Psoas muscle (tissue), 8 donors: ENCODE measurements around the gene CDH1. TPM values are rescaled to one million over a fixed set of nuclear protein-coding genes. Genes with fewer than 3 reads are reported as not detected.

ENCODE experiments used
- ATAC-seq, 4 donors: fragments of 200-7000 bp; cut with Tn5 transposase; one replicate each; pipeline ENCODE4 v1.9.1; 2020; ENCODE audit warnings: moderate library complexity in 3 of 4, mild to moderate bottlenecking in 2 of 4
- DNase-seq, 2 donors: peaks; one replicate each; pipeline ENCODE4 v3.0.0-alpha.2; 2020
- H3K27ac ChIP-seq: fragments of 200-600 bp; one replicate; pipeline ENCODE4 v1.8.0; 2022
- H3K27me3 ChIP-seq, 3 donors: fragments of 200-600 bp in 1 of 3; one replicate each; pipeline versions ENCODE4 v1.6.1 to v1.8.0; 2013 to 2022; ENCODE audit warnings: low read length in 2 of 3, mild to moderate bottlenecking in 2 of 3, moderate library complexity in 1 of 3; ENCODE audit not compliant: insufficient read depth in 3 of 3
- H3K36me3 ChIP-seq, 2 donors: fragments of 200-600 bp in 1 of 2; one replicate each; pipeline versions ENCODE4 v1.6.1 to v1.8.0; 2013 to 2022; ENCODE audit warnings: low read depth in 1 of 2, mild to moderate bottlenecking in 1 of 2, moderate library complexity in 1 of 2; ENCODE audit not compliant: insufficient read depth in 1 of 2
- H3K4me1 ChIP-seq: fragments of 200-600 bp; one replicate; pipeline ENCODE4 v1.8.0; 2022
- H3K4me3 ChIP-seq: fragments of 200-600 bp; one replicate; pipeline ENCODE4 v1.8.0; 2022; ENCODE audit warnings: mild to moderate bottlenecking
- H3K9me3 ChIP-seq: fragments of 200-600 bp; one replicate; pipeline ENCODE4 v1.8.0; 2022
- CTCF ChIP-seq: fragments of 200-600 bp; IDR thresholded peaks from one replicate; pipeline ENCODE4 v1.8.0; 2022; ENCODE audit warnings: antibody characterized with exemption
- WGBS, 3 donors: extraction: QIAGEN DNeasy Blood & Tissue Kit; methylation state at CpG; one replicate each; pipeline versions ENCODE4 v1.1.6 to v1.1.7; 2013; 5-methylcytosine and 5-hydroxymethylcytosine counted together
- intact Hi-C, 2 donors: fragments of 100-400 bp; cut with DNase I; formaldehyde crosslinking; loops; one replicate each; pipeline versions ENCODE4 v1.11.0 to v1.14.2; 2022
- polyA plus RNA-seq, 3 donors: library from polyadenylated mRNA; stranded (reverse); fragments of 200-250 nt; gene quantifications; one replicate each; pipeline ENCODE4 v1.2.3, GENCODE V29; 2013
- total RNA-seq, 4 donors: library from RNA; stranded (reverse); fragmentation: NEBNext Ultra II Directional in 2 of 4; extraction: Animal tissue kit (Norgen Biotek cat#: 25700) in 2 of 4; gene quantifications; one replicate each; pipeline versions ENCODE4 v1.2.1 to v1.2.4, GENCODE V29; 2021 to 2023
- donor health status: healthy with polysubstance abuse.
- donor health status: DM: no; HTN: no; CAD: no; lungs with moderate emphysema.
- donor health status: Bipolar disorder and iron deficiency.
- donor health status: healthy.
- donor health status: DM: yes; HTN: yes; CAD: no.
- donor health status: DM: no; HTN: no; CAD: no.
- donor health status: DM: no; HTN: no; CAD: no.
- donor health status: DM: yes; HTN: yes; CAD: no.

CDH1 gene
- total and polyA plus RNA-seq, 7 donors: 0.04 to 0.63 (median 0.09) TPM; not detected in 2

- Histone ChIP-seq H3K4me3 (no peak overlapping the region), H3K4me1 (no peaks in the 10 kb centered on the region), H3K27ac (no peak overlapping the region), H3K9me3 (no peaks in the 10 kb centered on the region), H3K36me3 (no peaks in the 10 kb centered on the region), H3K27me3 (peaks cover 0 to 2% (median 0%) of the 10 kb centered on the region in 3 donors)
- DNase-seq (no peak), ATAC-seq (no peak)
- intact Hi-C loops: no loop called here
- WGBS, 3 donors: 93% methylated on average over 8 of the region's 8 CpGs
- no peak for TF ChIP-seq CTCF
Observed at GRCh38 chr16:68793401-68793857, 56.3 kb downstream of the CDH1 start.

GRCh38 chr16:68798398-68798797 lies 61.3 kb downstream of the CDH1 start:
- Histone ChIP-seq H3K36me3 (no peaks in the 10 kb centered on the region), H3K9me3 (no peaks in the 10 kb centered on the region), H3K27me3 (no peaks in the 10 kb centered on the region), H3K4me3 (no peak overlapping the region), H3K27ac (no peak overlapping the region), H3K4me1 (no peaks in the 10 kb centered on the region)
- TF ChIP-seq CTCF: no peak
- WGBS, 3 donors: 47 to 65% (median 57%) methylated on average over 2 of the region's 2 CpGs
- intact Hi-C loops: no loop called here
- ATAC-seq (no peak), DNase-seq (no peak)

GRCh38 chr16:68800257-68800875 lies 63.3 kb downstream of the CDH1 start:
- H3K27ac ChIP-seq: no peak overlapping the region
- WGBS, 3 donors: 5 to 11% (median 11%) methylated on average over 5 of the region's 5 CpGs
- no peak for ATAC-seq
- no peaks in the 10 kb centered on the region for H3K4me1 ChIP-seq
- H3K4me3 ChIP-seq: no peak overlapping the region
- no peaks in the 10 kb centered on the region for H3K36me3 ChIP-seq
- intact Hi-C loops: loop anchor here in 1 of 2 donors (5.0 kb wide), 1 partner anchor 273 kb away; no protein-coding TSS in a partner anchor
- no peak for DNase-seq
- no peaks in the 10 kb centered on the region for H3K9me3 ChIP-seq
- H3K27me3 ChIP-seq: no peaks in the 10 kb centered on the region
- peak; percentile 19 for TF ChIP-seq CTCF

GRCh38 chr16:68802190-68802589 lies 65.1 kb downstream of the CDH1 start:
- H3K27ac ChIP-seq: no peak overlapping the region
- no peaks in the 10 kb centered on the region for H3K4me1 ChIP-seq

More at GRCh38 chr16:68802190-68802589, 65.1 kb downstream of the CDH1 start:
- no peak for TF ChIP-seq CTCF
- intact Hi-C loops: loop anchor here in 1 of 2 donors (5.0 kb wide), 1 partner anchor 275 kb away; no protein-coding TSS in a partner anchor
- Histone ChIP-seq H3K36me3 (no peaks in the 10 kb centered on the region), H3K27me3 (no peaks in the 10 kb centered on the region), H3K4me3 (no peak overlapping the region), H3K9me3 (no peaks in the 10 kb centered on the region)
- DNase-seq: no peak
- 91 to 94% (median 91%) methylated on average over 7 of the region's 7 CpGs for WGBS, 3 donors
- no peak for ATAC-seq
